ENCODE results near the gene BUD13. TPM values are rescaled to one million over a fixed set of nuclear protein-coding genes. Genes with fewer than 3 reads are reported as not detected.

BUD13 gene
- total RNA-seq: 10 to 100 TPM in 3 of 4 donors, 1 to 10 TPM in 1; 9.7 to 18.8 (median 12.0) TPM

- DNase-seq (ENCODE audit: low spot score) (peak; percentile 77), ATAC-seq (ENCODE audit: low FRiP score) (peak; percentile 81)
- TF ChIP-seq CTCF (IDR thresholded peaks at IDR 0.05): no peak
Observed at GRCh38 chr11:116772443-116773202, at the start of gene BUD13. TSS of gene BUD13 (minus strand) at chr11:116772987. CDS start at chr11:116772964, 23 bp downstream.

- TF ChIP-seq CTCF (IDR thresholded peaks at IDR 0.05): no peak
- ATAC-seq (ENCODE audit: low FRiP score) (no peak), DNase-seq (ENCODE audit: low spot score) (no peak)
Observed at GRCh38 chr11:116822575-116822974, 49.8 kb upstream of the BUD13 start.

- DNase-seq (ENCODE audit: low spot score) (no peak), ATAC-seq (ENCODE audit: low FRiP score) (no peak)
- no peak for TF ChIP-seq CTCF (IDR thresholded peaks at IDR 0.05)
Observed at GRCh38 chr11:116821050-116821918, 48.5 kb upstream of the BUD13 start.

GRCh38 chr11:116819049-116819448 lies 46.3 kb upstream of the BUD13 start:
- no peak for DNase-seq (ENCODE audit: low spot score)
- ATAC-seq (ENCODE audit: low FRiP score): no peak
- TF ChIP-seq CTCF (IDR thresholded peaks at IDR 0.05): no peak

- DNase-seq (ENCODE audit: low spot score): no peak
- ATAC-seq (ENCODE audit: low FRiP score): no peak
- TF ChIP-seq CTCF (IDR thresholded peaks at IDR 0.05): no peak
Observed at GRCh38 chr11:116814502-116814901, 41.7 kb upstream of the BUD13 start.

GRCh38 chr11:116813781-116814471 lies 41.1 kb upstream of the BUD13 start:
- DNase-seq (ENCODE audit: low spot score) (no peak), ATAC-seq (ENCODE audit: low FRiP score) (no peak)
- no peak for TF ChIP-seq CTCF (IDR thresholded peaks at IDR 0.05)
